SK-N-SH (cell line): Measurements from ENCODE around the gene COPS7A. TPM values are rescaled to one million over a fixed set of nuclear protein-coding genes. Genes with fewer than 3 reads are reported as not detected.

Source experiments
- CTCF ChIA-PET: fragments of 300-600, 350-600 bp; formaldehyde crosslinking; extraction: SDS; loops from one replicate; lab custom pipeline; 2021; lab: Yijun Ruan, JAX
- POLR2A ChIA-PET: fragments of 350-600 bp; sonication (Branson Sonifier 250); formaldehyde crosslinking; extraction: SDS; loops from one replicate; lab custom pipeline; 2020; ENCODE audit warnings: antibody characterized with exemption, inconsistent platforms; lab: Yijun Ruan, JAX
- DNase-seq: peaks from one replicate; pipeline ENCODE4 v3.0.0; 2012
- H2AFZ ChIP-seq: fragments of 200-600 bp; sonication (generic); 2 replicates; pipeline ENCODE4 v1.8.1; 2016; ENCODE audit warnings: antibody characterized with exemption, mild to moderate bottlenecking, low read depth
- H3F3A ChIP-seq: fragments of 200-600 bp; sonication (generic); replicated peaks from 2 replicates; pipeline ENCODE3; 2016; ENCODE audit warnings: antibody characterized with exemption, mild to moderate bottlenecking; ENCODE audit not compliant: insufficient read depth
- H3K27ac ChIP-seq, 2 experiments: fragments of 200-500 bp in 1 of 2; fragments of 200-600 bp in 1 of 2; sonication (Bioruptor generic) in 1 of 2; sonication (generic), shearing (Covaris generic) in 1 of 2; 2 replicates each; pipeline versions ENCODE4 v1.5.1 to v1.6.1; 2014 to 2016; ENCODE audit warnings: low read depth in 2 of 2, inconsistent platforms in 1 of 2, low read length in 1 of 2, mild to moderate bottlenecking in 1 of 2, mixed read lengths in 1 of 2
- H3K27me3 ChIP-seq: fragments of 200-600 bp; sonication (generic), shearing (Covaris generic); 2 replicates; pipeline ENCODE4 v1.6.1; 2016; ENCODE audit warnings: mixed run types; ENCODE audit not compliant: insufficient read depth
- H3K36me3 ChIP-seq, 2 experiments: fragments of 200-500 bp in 1 of 2; fragments of 200-600 bp in 1 of 2; sonication (Bioruptor generic) in 1 of 2; sonication (generic) in 1 of 2; replicated peaks in 1 of 2; 2 replicates each; pipeline versions ENCODE3 to v1.5.1; 2014 to 2016; ENCODE audit warnings: low read length in 1 of 2, mild to moderate bottlenecking in 1 of 2; ENCODE audit not compliant: insufficient read depth in 2 of 2, control insufficient read depth in 1 of 2
- H3K4me1 ChIP-seq, 2 experiments: fragments of 200-500 bp in 1 of 2; fragments of 200-600 bp in 1 of 2; sonication (Bioruptor generic) in 1 of 2; sonication (generic), shearing (Covaris generic) in 1 of 2; 2 replicates each; pipeline versions ENCODE4 v1.5.1 to v1.6.1; 2014 to 2016; ENCODE audit warnings: low read depth in 1 of 2, low read length in 1 of 2, mixed run types in 1 of 2; ENCODE audit not compliant: insufficient read depth in 2 of 2, control insufficient read depth in 1 of 2
- H3K4me2 ChIP-seq: fragments of 200-600 bp; sonication (generic), shearing (Covaris generic); 2 replicates; pipeline ENCODE4 v1.6.1; 2017; ENCODE audit warnings: mixed run types
- H3K4me3 ChIP-seq, 2 experiments: fragments of 200-500 bp in 1 of 2; fragments of 200-600 bp in 1 of 2; sonication (Bioruptor generic) in 1 of 2; sonication (generic), shearing (Covaris generic) in 1 of 2; 2 replicates each; pipeline versions ENCODE4 v1.5.1 to v1.8.1; 2014 to 2016; ENCODE audit warnings: low read depth in 2 of 2, inconsistent platforms in 1 of 2, low read length in 1 of 2, mild to moderate bottlenecking in 1 of 2, mixed read lengths in 1 of 2, moderate library complexity in 1 of 2
- H3K79me2 ChIP-seq: fragments of 200-600 bp; sonication (generic); 2 replicates; pipeline ENCODE4 v1.8.1; 2017; ENCODE audit warnings: mild to moderate bottlenecking; ENCODE audit not compliant: insufficient read depth
- H3K9ac ChIP-seq: fragments of 200-600 bp; sonication (generic); 2 replicates; pipeline ENCODE4 v1.6.1; 2017; ENCODE audit warnings: mixed run types
- H3K9me2 ChIP-seq: fragments of 200-600 bp; sonication (generic); 2 replicates; pipeline ENCODE4 v1.6.1; 2017; ENCODE audit warnings: mixed run types
- H3K9me3 ChIP-seq: fragments of 200-600 bp; sonication (generic); 2 replicates; pipeline ENCODE4 v1.6.1; 2017; ENCODE audit warnings: mixed run types, mild to moderate bottlenecking, moderate library complexity
- H4K20me1 ChIP-seq: fragments of 200-600 bp; sonication (generic); 2 replicates; pipeline ENCODE4 v1.6.1; 2017; ENCODE audit warnings: mild to moderate bottlenecking, mixed run types; ENCODE audit not compliant: insufficient read depth
- EZH2phosphoT487 ChIP-seq: fragments of 200-600 bp; sonication (generic); IDR thresholded peaks from 2 replicates; pipeline ENCODE4 v1.6.1; 2017; ENCODE audit warnings: low read depth, mixed run types, mild to moderate bottlenecking, antibody characterized with exemption, moderate library complexity, borderline replicate concordance
- FOXJ3 ChIP-seq: sonication (generic); formaldehyde crosslinking; IDR thresholded peaks from 2 replicates; pipeline ENCODE4 v1.5.1; 2020; ENCODE audit warnings: mild to moderate bottlenecking, missing genetic modification reagents
- GATA2 ChIP-seq: sonication (generic); formaldehyde crosslinking; IDR thresholded peaks from 2 replicates; pipeline ENCODE4 v1.5.0; 2020; ENCODE audit warnings: mild to moderate bottlenecking, missing genetic modification reagents
- IRF3 ChIP-seq: fragments of 150-350 bp; IDR thresholded peaks from 2 replicates; pipeline ENCODE4 v1.6.1; 2016; ENCODE audit warnings: mild to moderate bottlenecking, low read depth, low read length
- MXI1 ChIP-seq: IDR thresholded peaks from 2 replicates; pipeline ENCODE4 v1.6.1; 2012; ENCODE audit warnings: mild to moderate bottlenecking, low read depth, low read length, improper control_type of control experiment
- POLR2AphosphoS5 ChIP-seq: IDR thresholded peaks from 2 replicates; pipeline ENCODE4 v1.6.1; 2012; ENCODE audit warnings: low read depth, low read length
- RCOR1 ChIP-seq: fragments of 150-350 bp; IDR thresholded peaks from 2 replicates; pipeline ENCODE4 v1.6.1; 2017; ENCODE audit warnings: antibody characterized with exemption, low read length
- REST ChIP-seq: IDR thresholded peaks from 2 replicates; pipeline ENCODE4 v1.6.1; 2012; ENCODE audit warnings: mild to moderate bottlenecking, low read depth, low read length, moderate library complexity
- RXRA ChIP-seq: IDR thresholded peaks from 2 replicates; pipeline ENCODE4 v1.4.0; 2012; ENCODE audit warnings: low read depth, mild to moderate bottlenecking, borderline replicate concordance
- SMC3 ChIP-seq: IDR thresholded peaks from 2 replicates; pipeline ENCODE4 v1.6.1; 2012; ENCODE audit warnings: low read depth, low read length, improper control_type of control experiment
- TAF1 ChIP-seq: IDR thresholded peaks from 2 replicates; pipeline ENCODE4 v1.6.1; 2012; ENCODE audit warnings: low read depth, mild to moderate bottlenecking, low read length, moderate library complexity, borderline replicate concordance
- TCF12 ChIP-seq: IDR thresholded peaks from 2 replicates; pipeline ENCODE4 v1.4.0; 2012
- USF1 ChIP-seq: IDR thresholded peaks from 2 replicates; pipeline ENCODE4 v1.4.0; 2012; ENCODE audit warnings: low read depth, borderline replicate concordance
- USF2 ChIP-seq: fragments of 150-350 bp; IDR thresholded peaks from 2 replicates; pipeline ENCODE4 v1.6.1; 2017; ENCODE audit warnings: antibody characterized with exemption, low read length, low read depth, borderline replicate concordance
- WGBS: methylation state at CpG from one replicate; pipeline ENCODE4 v1.1.6; 2017; ENCODE audit warnings: low lambda C conversion rate; 5-methylcytosine and 5-hydroxymethylcytosine counted together
- polyA plus RNA-seq, 3 experiments: library from polyadenylated mRNA; depleted of rRNA; stranded (reverse); fragments of >200 nt; gene quantifications; 2 replicates each; pipeline ENCODE4 v1.2.3, GENCODE V29; 2012

The COPS7A gene
- polyA plus RNA-seq, 1 of the 3 experiments (the other 2 are of a cell fraction): 191 TPM

- POLR2A ChIA-PET: no interaction called here
- no peak overlapping the region for H3K4me2 ChIP-seq
- DNase-seq: no peak
Observed at GRCh38 chr12:6757028-6757690, 33.3 kb downstream of the COPS7A start.

More at GRCh38 chr12:6757028-6757690, 33.3 kb downstream of the COPS7A start:
- CTCF ChIA-PET: interaction anchor here (9.3 to 12.7 kb wide), 2 partner anchors 15 to 69 kb away, joined by 246 to 343 read pairs; partner anchors contain the start of genes GPR162, LAG3, P3H3 and PTMS
- no peaks in the 10 kb centered on the region for H3K9me2 ChIP-seq
- H3F3A ChIP-seq: peaks cover 4% of the 10 kb centered on the region
- H4K20me1 ChIP-seq: no peaks in the 10 kb centered on the region; the same call in 1 of the 2 replicates
- H3K9ac ChIP-seq: no peak overlapping the region
- no peaks in the 10 kb centered on the region for H3K9me3 ChIP-seq
- TF ChIP-seq REST (no peak), EZH2phosphoT487 (no peak), RCOR1 (no peak), IRF3 (no peak), RXRA (no peak), USF1 (no peak), TCF12 (no peak), MXI1 (no peak), TAF1 (no peak), USF2 (no peak), SMC3 (no peak), FOXJ3 (CRISPR knock-in tag) (no peak), GATA2 (CRISPR knock-in tag) (no peak), POLR2AphosphoS5 (no peak)
- peaks cover 6 to 9% of the 10 kb centered on the region in 2 experiments for H3K4me1 ChIP-seq
- no peak overlapping the region for H3K27ac ChIP-seq
- H3K79me2 ChIP-seq: peaks cover 8% of the 10 kb centered on the region
- 84% methylated on average over 8 of the region's 8 CpGs for WGBS
- H3K27me3 ChIP-seq: no peaks in the 10 kb centered on the region
- no peaks in the 10 kb centered on the region for H3K36me3 ChIP-seq
- no peak overlapping the region for H3K4me3 ChIP-seq
- H2AFZ ChIP-seq: no peak overlapping the region
